HCT116 (cell line): Measurements from ENCODE around the gene CLCN1.

Experiments
- CBX3 ChIP-seq: IDR thresholded peaks from 2 replicates; pipeline ENCODE4 v1.6.1; 2012; ENCODE audit warnings: low read depth
- EGR1 ChIP-seq: IDR thresholded peaks from 2 replicates; pipeline ENCODE4 v1.6.1; 2012; ENCODE audit warnings: low read depth
- ELF1 ChIP-seq: IDR thresholded peaks from 2 replicates; pipeline ENCODE4 v1.6.1; 2012; ENCODE audit warnings: low read depth, borderline replicate concordance
- EZH2 ChIP-seq: fragments of 200-600 bp; sonication (generic); IDR thresholded peaks from 2 replicates; pipeline ENCODE4 v1.6.1; 2017; ENCODE audit warnings: antibody characterized with exemption, mixed run types
- EZH2phosphoT487 ChIP-seq: fragments of 200-600 bp; IDR thresholded peaks from 2 replicates; pipeline ENCODE4 v1.6.1; 2018; ENCODE audit warnings: antibody characterized with exemption, borderline replicate concordance
- FOSL1 ChIP-seq: IDR thresholded peaks from 2 replicates; pipeline ENCODE4 v1.6.1; 2012; ENCODE audit warnings: low read depth
- POLR2A ChIP-seq: IDR thresholded peaks from 2 replicates; pipeline ENCODE4 v1.7.0; 2011; ENCODE audit warnings: borderline replicate concordance; ENCODE audit not compliant: insufficient read depth, insufficient read length; ENCODE audit errors: extremely low read depth
- POLR2AphosphoS5 ChIP-seq: IDR thresholded peaks from 2 replicates; pipeline ENCODE4 v1.6.1; 2011; ENCODE audit warnings: mild to moderate bottlenecking, low read depth, low read length, moderate library complexity
- RAD21 ChIP-seq: IDR thresholded peaks from 2 replicates; pipeline ENCODE4 v1.6.1; 2012; ENCODE audit warnings: low read depth, mild to moderate bottlenecking
- ZFX ChIP-seq: fragments of 450-650 bp; IDR thresholded peaks from 2 replicates; pipeline ENCODE4 v1.6.1; 2017
- TF ChIP-seq, protein P1 (sequence below), 3 experiments: fragments of 200-600 bp in 1 of 3; sonication (generic) in 1 of 3; IDR thresholded peaks in 2 of 3; conservative IDR thresholded peaks in 1 of 3; 2 replicates each; pipeline ENCODE4 v1.5.1; 2012 to 2017; ENCODE audit warnings: low read depth in 2 of 3, low read length in 2 of 3, antibody characterized with exemption in 1 of 3, borderline replicate concordance in 1 of 3, control low read depth in 1 of 3, mild to moderate bottlenecking in 1 of 3, mixed read lengths in 1 of 3, mixed run types in 1 of 3, moderate library complexity in 1 of 3; ENCODE audit not compliant: insufficient read depth in 1 of 3
- TF ChIP-seq, protein P2 (sequence below): IDR thresholded peaks from 2 replicates; pipeline ENCODE4 v1.6.1; 2011; ENCODE audit warnings: mild to moderate bottlenecking, low read length, moderate library complexity; ENCODE audit not compliant: insufficient replicate concordance; ENCODE audit errors: extremely low read depth
- TF ChIP-seq, protein P3 (sequence below): IDR thresholded peaks from 2 replicates; pipeline ENCODE4 v1.6.1; 2012
- TF ChIP-seq, protein P4 (sequence below): IDR thresholded peaks from 2 replicates; pipeline ENCODE4 v1.6.1; 2012

DNA sequence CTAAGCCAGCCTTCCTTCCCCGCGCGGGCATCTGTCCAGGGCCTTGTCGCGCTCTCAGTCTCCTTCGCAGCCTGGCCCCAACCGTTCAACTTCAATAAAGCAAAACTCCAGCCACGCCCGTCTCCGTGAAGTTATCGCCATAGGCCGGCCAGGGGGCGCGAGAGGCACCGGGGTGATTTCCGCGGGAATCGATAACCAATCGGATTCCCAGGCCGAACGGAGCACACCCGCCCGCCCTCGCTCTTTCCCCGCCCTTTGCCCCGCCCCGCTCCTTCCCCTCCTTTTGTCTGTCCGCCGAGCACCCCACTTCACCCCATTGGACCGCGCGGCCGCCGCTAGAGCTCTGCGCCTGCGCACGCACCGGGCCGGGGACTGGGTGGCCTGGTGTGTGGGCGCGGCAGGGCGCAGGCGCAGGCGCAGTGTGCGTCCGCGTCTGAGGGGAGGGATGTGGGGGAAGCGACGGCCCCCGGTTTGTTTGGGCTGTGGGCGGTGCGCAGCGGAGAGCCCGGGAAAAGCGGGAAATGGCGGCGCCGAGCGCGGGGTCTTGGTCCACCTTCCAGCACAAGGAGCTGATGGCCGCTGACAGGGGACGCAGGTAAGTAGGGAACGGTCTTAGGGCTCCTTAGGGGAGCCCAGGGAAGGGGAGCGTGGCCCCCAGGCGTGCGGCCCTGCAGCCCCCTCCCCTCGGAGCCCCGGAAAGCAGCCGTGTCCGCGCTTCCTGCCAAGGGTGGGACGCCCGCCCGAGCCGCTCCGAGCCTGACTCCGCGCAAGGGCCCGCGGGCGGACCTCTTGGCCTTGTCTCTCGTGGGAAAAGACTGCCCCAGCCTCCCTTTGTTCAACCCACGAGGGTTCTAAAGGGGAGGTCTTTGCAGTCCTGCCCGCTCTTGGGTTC is 27.7 kb upstream of the CLCN1 start, which contains the start of gene CASP2:
- TF ChIP-seq, protein P1, sequence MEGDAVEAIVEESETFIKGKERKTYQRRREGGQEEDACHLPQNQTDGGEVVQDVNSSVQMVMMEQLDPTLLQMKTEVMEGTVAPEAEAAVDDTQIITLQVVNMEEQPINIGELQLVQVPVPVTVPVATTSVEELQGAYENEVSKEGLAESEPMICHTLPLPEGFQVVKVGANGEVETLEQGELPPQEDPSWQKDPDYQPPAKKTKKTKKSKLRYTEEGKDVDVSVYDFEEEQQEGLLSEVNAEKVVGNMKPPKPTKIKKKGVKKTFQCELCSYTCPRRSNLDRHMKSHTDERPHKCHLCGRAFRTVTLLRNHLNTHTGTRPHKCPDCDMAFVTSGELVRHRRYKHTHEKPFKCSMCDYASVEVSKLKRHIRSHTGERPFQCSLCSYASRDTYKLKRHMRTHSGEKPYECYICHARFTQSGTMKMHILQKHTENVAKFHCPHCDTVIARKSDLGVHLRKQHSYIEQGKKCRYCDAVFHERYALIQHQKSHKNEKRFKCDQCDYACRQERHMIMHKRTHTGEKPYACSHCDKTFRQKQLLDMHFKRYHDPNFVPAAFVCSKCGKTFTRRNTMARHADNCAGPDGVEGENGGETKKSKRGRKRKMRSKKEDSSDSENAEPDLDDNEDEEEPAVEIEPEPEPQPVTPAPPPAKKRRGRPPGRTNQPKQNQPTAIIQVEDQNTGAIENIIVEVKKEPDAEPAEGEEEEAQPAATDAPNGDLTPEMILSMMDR (IDR thresholded peaks at IDR 0.05 in 2 of 3, conservative IDR thresholded peaks at IDR 0.05 in 1 of 3; ENCODE audit: borderline replicate concordance in 1 of 3, insufficient read depth in 1 of 3, low read depth in 2 of 3, low read length in 2 of 3), result 0 out of 6 replicates have a peak, but pooled peaks of 1 of the 3 experiments have one; percentile 24
- TF ChIP-seq CBX3, result peak; percentile 67; the same call in 1 of the 2 replicates
- TF ChIP-seq, protein P2, sequence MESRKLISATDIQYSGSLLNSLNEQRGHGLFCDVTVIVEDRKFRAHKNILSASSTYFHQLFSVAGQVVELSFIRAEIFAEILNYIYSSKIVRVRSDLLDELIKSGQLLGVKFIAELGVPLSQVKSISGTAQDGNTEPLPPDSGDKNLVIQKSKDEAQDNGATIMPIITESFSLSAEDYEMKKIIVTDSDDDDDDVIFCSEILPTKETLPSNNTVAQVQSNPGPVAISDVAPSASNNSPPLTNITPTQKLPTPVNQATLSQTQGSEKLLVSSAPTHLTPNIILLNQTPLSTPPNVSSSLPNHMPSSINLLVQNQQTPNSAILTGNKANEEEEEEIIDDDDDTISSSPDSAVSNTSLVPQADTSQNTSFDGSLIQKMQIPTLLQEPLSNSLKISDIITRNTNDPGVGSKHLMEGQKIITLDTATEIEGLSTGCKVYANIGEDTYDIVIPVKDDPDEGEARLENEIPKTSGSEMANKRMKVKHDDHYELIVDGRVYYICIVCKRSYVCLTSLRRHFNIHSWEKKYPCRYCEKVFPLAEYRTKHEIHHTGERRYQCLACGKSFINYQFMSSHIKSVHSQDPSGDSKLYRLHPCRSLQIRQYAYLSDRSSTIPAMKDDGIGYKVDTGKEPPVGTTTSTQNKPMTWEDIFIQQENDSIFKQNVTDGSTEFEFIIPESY, result no peak
- TF ChIP-seq, protein P3, sequence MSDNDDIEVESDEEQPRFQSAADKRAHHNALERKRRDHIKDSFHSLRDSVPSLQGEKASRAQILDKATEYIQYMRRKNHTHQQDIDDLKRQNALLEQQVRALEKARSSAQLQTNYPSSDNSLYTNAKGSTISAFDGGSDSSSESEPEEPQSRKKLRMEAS, result peak; percentile 96
- no peak for TF ChIP-seq EZH2phosphoT487
- no peak for TF ChIP-seq FOSL1
- peak; percentile 83 for TF ChIP-seq POLR2AphosphoS5
- no peak for TF ChIP-seq EZH2
- no peak for TF ChIP-seq RAD21
- no peak for TF ChIP-seq ELF1
- TF ChIP-seq EGR1, result peak; percentile 91
- peak; percentile 36 for TF ChIP-seq POLR2A
- TF ChIP-seq, protein P4, sequence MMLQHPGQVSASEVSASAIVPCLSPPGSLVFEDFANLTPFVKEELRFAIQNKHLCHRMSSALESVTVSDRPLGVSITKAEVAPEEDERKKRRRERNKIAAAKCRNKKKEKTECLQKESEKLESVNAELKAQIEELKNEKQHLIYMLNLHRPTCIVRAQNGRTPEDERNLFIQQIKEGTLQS, result no peak
- TF ChIP-seq ZFX, result peak; percentile 57
